Breast epithelium (tissue), 4 donors: ENCODE results near the gene DTWD1. TPM values are rescaled to one million over a fixed set of nuclear protein-coding genes. Genes with fewer than 3 reads are reported as not detected.
A peak's percentile ranks its signal among the peaks of the same experiment; 100 is the strongest.
"Not testable (repeated sequence)": the region's sequence is repeated elsewhere in the genome, so short reads cannot be mapped to it uniquely, and the experiment has no call there.

ENCODE experiments used
- DNase-seq, 2 donors: peaks; one replicate each; pipeline ENCODE4 v3.0.0-alpha.2; 2019; ENCODE audit warnings: low spot score in 2 of 2
- H3K27ac ChIP-seq, 2 donors: fragments of 200-600 bp; sonication (generic) in 1 of 2; one replicate each; pipeline ENCODE4 v1.5.1; 2016 to 2019; ENCODE audit warnings: mild to moderate bottlenecking in 1 of 2
- H3K27me3 ChIP-seq, 2 donors: fragments of 200-600 bp; sonication (generic) in 1 of 2; one replicate each; pipeline versions ENCODE4 v1.5.1 to v1.6.0; 2017 to 2019; ENCODE audit warnings: control low read depth in 1 of 2, mild to moderate bottlenecking in 1 of 2
- H3K36me3 ChIP-seq: fragments of 200-600 bp; one replicate; pipeline ENCODE4 v1.5.1; 2019
- H3K4me1 ChIP-seq, 2 donors: fragments of 200-600 bp; sonication (generic); one replicate each; pipeline ENCODE4 v1.5.1; 2016 to 2019; ENCODE audit warnings: control low read depth in 1 of 2
- H3K4me3 ChIP-seq, 3 donors: fragments of 200-600 bp; sonication (generic); 1 replicate in 2 of 3; 2 replicates in 1 of 3; pipeline ENCODE4 v1.5.1; 2016 to 2019; ENCODE audit warnings: mild to moderate bottlenecking in 3 of 3, moderate library complexity in 2 of 3
- H3K9me3 ChIP-seq, 2 donors: fragments of 200-600 bp; sonication (generic) in 1 of 2; one replicate each; pipeline ENCODE4 v1.5.1; 2016 to 2019; ENCODE audit warnings: control low read depth in 1 of 2
- POLR2A ChIP-seq: fragments of 450-650 bp; IDR thresholded peaks from one replicate; pipeline ENCODE4 v1.6.1; 2016; ENCODE audit warnings: antibody characterized with exemption, mild to moderate bottlenecking, moderate library complexity
- POLR2AphosphoS5 ChIP-seq, 3 donors: sonication (generic); formaldehyde crosslinking; IDR thresholded peaks; one replicate each; pipeline ENCODE4 v1.6.1; 2017; ENCODE audit warnings: antibody characterized with exemption in 3 of 3
- intact Hi-C: fragments of 100-400 bp; cut with DNase I; formaldehyde crosslinking; loops from one replicate; pipeline ENCODE4 v1.15.1; 2023; ENCODE audit warnings: low total_unique reads
- total RNA-seq, 3 donors: library from RNA; depleted of rRNA; stranded (reverse); fragments of >200 nt; gene quantifications; one replicate each; pipeline ENCODE4 v1.1.0, GENCODE V29; 2016
- TF ChIP-seq, protein P1 (sequence below), 3 donors: fragments of 450-650 bp; IDR thresholded peaks; one replicate each; pipeline ENCODE4 v1.5.1; 2016 to 2017; ENCODE audit warnings: antibody characterized with exemption in 3 of 3, mild to moderate bottlenecking in 3 of 3, moderate library complexity in 3 of 3

Gene DTWD1
- total RNA-seq, 3 donors from 2014 or later: 21.6 to 35.4 (median 33.8) TPM

- DNase-seq: no peak
- no peak for TF ChIP-seq POLR2AphosphoS5 (IDR thresholded peaks at IDR 0.05)
- TF ChIP-seq, protein P1, sequence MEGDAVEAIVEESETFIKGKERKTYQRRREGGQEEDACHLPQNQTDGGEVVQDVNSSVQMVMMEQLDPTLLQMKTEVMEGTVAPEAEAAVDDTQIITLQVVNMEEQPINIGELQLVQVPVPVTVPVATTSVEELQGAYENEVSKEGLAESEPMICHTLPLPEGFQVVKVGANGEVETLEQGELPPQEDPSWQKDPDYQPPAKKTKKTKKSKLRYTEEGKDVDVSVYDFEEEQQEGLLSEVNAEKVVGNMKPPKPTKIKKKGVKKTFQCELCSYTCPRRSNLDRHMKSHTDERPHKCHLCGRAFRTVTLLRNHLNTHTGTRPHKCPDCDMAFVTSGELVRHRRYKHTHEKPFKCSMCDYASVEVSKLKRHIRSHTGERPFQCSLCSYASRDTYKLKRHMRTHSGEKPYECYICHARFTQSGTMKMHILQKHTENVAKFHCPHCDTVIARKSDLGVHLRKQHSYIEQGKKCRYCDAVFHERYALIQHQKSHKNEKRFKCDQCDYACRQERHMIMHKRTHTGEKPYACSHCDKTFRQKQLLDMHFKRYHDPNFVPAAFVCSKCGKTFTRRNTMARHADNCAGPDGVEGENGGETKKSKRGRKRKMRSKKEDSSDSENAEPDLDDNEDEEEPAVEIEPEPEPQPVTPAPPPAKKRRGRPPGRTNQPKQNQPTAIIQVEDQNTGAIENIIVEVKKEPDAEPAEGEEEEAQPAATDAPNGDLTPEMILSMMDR (IDR thresholded peaks at IDR 0.05): no peak
- Histone ChIP-seq H3K36me3 (no peaks in the 10 kb centered on the region), H3K27me3 (no peaks in the 10 kb centered on the region), H3K27ac (no peak overlapping the region), H3K9me3 (peaks cover 7 to 23% of the 10 kb centered on the region in 2 donors), H3K4me1 (no peaks in the 10 kb centered on the region), H3K4me3 (no peak overlapping the region)
- intact Hi-C loops: no loop called here
These were observed 32.1 kb downstream of the DTWD1 start for GRCh38 chr15:49652922-49653321.

GRCh38 chr15:49656734-49657133 is 35.9 kb downstream of the DTWD1 start:
- no peaks in the 10 kb centered on the region for H3K27me3 ChIP-seq
- no peak for TF ChIP-seq POLR2AphosphoS5 (IDR thresholded peaks at IDR 0.05)
- no peak for TF ChIP-seq POLR2A
- TF ChIP-seq, protein P1 (IDR thresholded peaks at IDR 0.05): no peak
- intact Hi-C loops: no loop called here
- no peaks in the 10 kb centered on the region for H3K36me3 ChIP-seq
- no peak overlapping the region for H3K27ac ChIP-seq
- H3K4me1 ChIP-seq: no peaks in the 10 kb centered on the region
- no peak overlapping the region for H3K4me3 ChIP-seq
- H3K9me3 ChIP-seq: peaks cover 7 to 23% of the 10 kb centered on the region in 2 donors
- DNase-seq: no peak

GRCh38 chr15:49664716-49665115 is 43.9 kb downstream of the DTWD1 start:
- Histone ChIP-seq H3K27ac (no peak overlapping the region), H3K27me3 (no peaks in the 10 kb centered on the region), H3K36me3 (no peaks in the 10 kb centered on the region), H3K4me3 (no peak overlapping the region), H3K4me1 (no peaks in the 10 kb centered on the region), H3K9me3 (no peaks in the 10 kb centered on the region)
- no peak for TF ChIP-seq POLR2AphosphoS5 (IDR thresholded peaks at IDR 0.05)
- TF ChIP-seq, protein P1 (IDR thresholded peaks at IDR 0.05): no peak
- no peak for TF ChIP-seq POLR2A
- DNase-seq: no peak
- intact Hi-C loops: no loop called here

- H3K27me3 ChIP-seq, H3K4me1 ChIP-seq, H3K9me3 ChIP-seq, intact Hi-C loops, H3K4me3 ChIP-seq, H3K27ac ChIP-seq, H3K36me3 ChIP-seq, DNase-seq: not testable (repeated sequence)
These were observed 45.6 kb downstream of the DTWD1 start for GRCh38 chr15:49666486-49666885.

- TF ChIP-seq POLR2A (no peak), POLR2AphosphoS5 (IDR thresholded peaks at IDR 0.05) (no peak)
- TF ChIP-seq, protein P1 (IDR thresholded peaks at IDR 0.05): no peak
- DNase-seq: no peak
- intact Hi-C loops: no loop called here
- Histone ChIP-seq H3K4me3 (no peak overlapping the region), H3K36me3 (no peaks in the 10 kb centered on the region), H3K4me1 (no peaks in the 10 kb centered on the region), H3K27me3 (no peaks in the 10 kb centered on the region), H3K9me3 (no peaks in the 10 kb centered on the region), H3K27ac (no peak overlapping the region)
These were observed 48.4 kb downstream of the DTWD1 start for GRCh38 chr15:49669288-49669687.

GRCh38 chr15:49673861-49674260 is 53.0 kb downstream of the DTWD1 start:
- TF ChIP-seq POLR2AphosphoS5 (IDR thresholded peaks at IDR 0.05): no peak
- no peak for TF ChIP-seq POLR2A
- TF ChIP-seq, protein P1 (IDR thresholded peaks at IDR 0.05): no peak
- intact Hi-C loops: no loop called here

More at GRCh38 chr15:49673861-49674260, 53.0 kb downstream of the DTWD1 start:
- Histone ChIP-seq H3K27me3 (no peaks in the 10 kb centered on the region), H3K4me3 (no peak overlapping the region), H3K36me3 (no peaks in the 10 kb centered on the region), H3K9me3 (no peaks in the 10 kb centered on the region), H3K27ac (peak overlapping the region in 1 of 2 donors; percentile 41), H3K4me1 (no peaks in the 10 kb centered on the region)
- DNase-seq: no peak
